ENCODE results near the gene TFDP1. TPM values are rescaled to one million over a fixed set of nuclear protein-coding genes. Genes with fewer than 3 reads are reported as not detected.
A peak's percentile ranks its signal among the peaks of the same experiment; 100 is the strongest.

The TFDP1 gene
- total RNA-seq, 6 donors from 2014 or later: 23.2 to 45.2 (median 37.9) TPM

DNA sequence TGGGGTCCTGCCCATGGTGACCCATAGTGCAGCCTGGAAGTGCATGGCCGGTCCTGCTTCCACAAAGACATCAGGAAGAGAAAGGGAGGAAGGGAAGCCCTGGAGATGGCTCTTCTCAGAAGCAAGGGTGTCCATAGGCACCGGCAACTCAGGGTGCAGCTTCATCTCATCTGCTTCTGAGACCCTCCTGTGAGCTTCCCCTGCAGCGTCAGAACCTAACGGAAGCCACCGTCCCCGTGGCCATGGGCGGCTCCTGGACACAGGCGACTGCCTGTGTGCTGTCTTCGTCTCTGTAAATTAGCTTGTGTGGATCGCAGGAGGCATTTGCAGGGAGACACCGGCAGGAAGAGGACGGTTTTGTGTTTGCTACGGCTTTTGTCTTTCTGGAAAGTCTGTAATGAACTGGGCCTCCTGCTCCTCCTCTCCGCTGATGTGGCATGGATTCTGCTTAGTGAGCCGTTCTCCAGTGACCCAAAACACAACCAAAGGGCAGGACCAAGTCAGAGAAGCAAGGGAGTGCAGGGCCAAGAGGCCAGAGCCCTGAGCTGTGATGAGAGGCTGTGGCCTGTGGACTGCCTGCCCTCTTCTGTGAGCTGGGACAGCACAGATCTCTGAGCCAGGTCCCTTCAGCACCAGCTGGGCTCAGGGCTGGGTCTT, 70.9 kb downstream of the TFDP1 start:
- H3K9me3 ChIP-seq: no peaks in the 10 kb centered on the region
- WGBS, 2 donors: 74 to 89% methylated on average over 12 to 15 of the region's 15 CpGs
- H3K4me1 ChIP-seq: peaks cover 0 to 5% (median 0%) of the 10 kb centered on the region in 4 donors
- ATAC-seq (ENCODE audit: low FRiP score in 2 of 2) (no peak), DNase-seq (peak; percentile 14 to 55)
- no peaks in the 10 kb centered on the region for H3K27me3 ChIP-seq
- no peaks in the 10 kb centered on the region for H3K36me3 ChIP-seq
- no peak overlapping the region for H3K27ac ChIP-seq
- no peak for TF ChIP-seq EP300 (IDR thresholded peaks at IDR 0.05)
- TF ChIP-seq, protein P1, sequence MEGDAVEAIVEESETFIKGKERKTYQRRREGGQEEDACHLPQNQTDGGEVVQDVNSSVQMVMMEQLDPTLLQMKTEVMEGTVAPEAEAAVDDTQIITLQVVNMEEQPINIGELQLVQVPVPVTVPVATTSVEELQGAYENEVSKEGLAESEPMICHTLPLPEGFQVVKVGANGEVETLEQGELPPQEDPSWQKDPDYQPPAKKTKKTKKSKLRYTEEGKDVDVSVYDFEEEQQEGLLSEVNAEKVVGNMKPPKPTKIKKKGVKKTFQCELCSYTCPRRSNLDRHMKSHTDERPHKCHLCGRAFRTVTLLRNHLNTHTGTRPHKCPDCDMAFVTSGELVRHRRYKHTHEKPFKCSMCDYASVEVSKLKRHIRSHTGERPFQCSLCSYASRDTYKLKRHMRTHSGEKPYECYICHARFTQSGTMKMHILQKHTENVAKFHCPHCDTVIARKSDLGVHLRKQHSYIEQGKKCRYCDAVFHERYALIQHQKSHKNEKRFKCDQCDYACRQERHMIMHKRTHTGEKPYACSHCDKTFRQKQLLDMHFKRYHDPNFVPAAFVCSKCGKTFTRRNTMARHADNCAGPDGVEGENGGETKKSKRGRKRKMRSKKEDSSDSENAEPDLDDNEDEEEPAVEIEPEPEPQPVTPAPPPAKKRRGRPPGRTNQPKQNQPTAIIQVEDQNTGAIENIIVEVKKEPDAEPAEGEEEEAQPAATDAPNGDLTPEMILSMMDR (IDR thresholded peaks at IDR 0.05): no peak
- no peak for TF ChIP-seq POLR2AphosphoS5 (IDR thresholded peaks at IDR 0.05)
- no peak for TF ChIP-seq POLR2A (IDR thresholded peaks at IDR 0.05)
- no peak overlapping the region for H3K4me3 ChIP-seq

DNA sequence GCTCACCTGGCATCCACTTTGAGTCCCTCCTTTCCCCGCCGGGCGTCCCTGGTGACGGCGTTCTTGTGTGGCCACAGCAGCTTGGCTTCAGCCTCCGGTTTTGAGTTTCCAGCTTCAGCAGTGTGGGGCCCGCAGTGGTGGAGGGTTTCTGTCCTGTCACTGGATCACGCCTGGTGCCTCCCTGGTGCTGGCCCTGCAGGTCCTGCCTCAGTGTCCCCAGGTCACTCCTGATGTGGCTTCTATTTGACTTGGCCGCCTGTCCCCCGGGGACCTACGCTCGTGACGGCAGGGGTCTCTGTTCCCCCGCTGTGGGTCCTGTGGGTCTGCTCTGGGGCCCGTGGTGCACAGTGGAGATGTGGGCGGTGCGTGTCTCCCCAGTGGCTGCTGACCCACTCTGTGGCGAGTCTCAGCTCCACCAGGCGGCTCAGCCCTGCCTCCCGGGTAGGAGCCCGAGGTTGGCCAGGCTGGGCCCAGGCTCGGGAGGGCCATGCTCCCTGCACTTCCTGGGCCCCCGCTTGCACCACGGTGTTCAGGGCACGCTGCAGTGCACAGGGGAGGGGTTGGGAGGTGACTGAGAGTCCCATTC, 71.5 kb downstream of the TFDP1 start:
- TF ChIP-seq EP300 (IDR thresholded peaks at IDR 0.05) (no peak), POLR2A (IDR thresholded peaks at IDR 0.05) (no peak), POLR2AphosphoS5 (IDR thresholded peaks at IDR 0.05) (no peak)
- TF ChIP-seq, protein P1 (IDR thresholded peaks at IDR 0.05): no peak
- no peak overlapping the region for H3K27ac ChIP-seq
- H3K36me3 ChIP-seq: no peaks in the 10 kb centered on the region
- H3K9me3 ChIP-seq: peaks cover 0 to 3% (median 0%) of the 10 kb centered on the region in 4 donors
- DNase-seq (peak; percentile 16 to 71), ATAC-seq (ENCODE audit: low FRiP score in 2 of 2) (no peak)
- H3K27me3 ChIP-seq: no peaks in the 10 kb centered on the region
- H3K4me1 ChIP-seq: peaks cover 0 to 5% (median 0%) of the 10 kb centered on the region in 4 donors
- 86 to 88% methylated on average over 14 to 16 of the region's 25 CpGs for WGBS, 2 donors
- H3K4me3 ChIP-seq: no peak overlapping the region

DNA sequence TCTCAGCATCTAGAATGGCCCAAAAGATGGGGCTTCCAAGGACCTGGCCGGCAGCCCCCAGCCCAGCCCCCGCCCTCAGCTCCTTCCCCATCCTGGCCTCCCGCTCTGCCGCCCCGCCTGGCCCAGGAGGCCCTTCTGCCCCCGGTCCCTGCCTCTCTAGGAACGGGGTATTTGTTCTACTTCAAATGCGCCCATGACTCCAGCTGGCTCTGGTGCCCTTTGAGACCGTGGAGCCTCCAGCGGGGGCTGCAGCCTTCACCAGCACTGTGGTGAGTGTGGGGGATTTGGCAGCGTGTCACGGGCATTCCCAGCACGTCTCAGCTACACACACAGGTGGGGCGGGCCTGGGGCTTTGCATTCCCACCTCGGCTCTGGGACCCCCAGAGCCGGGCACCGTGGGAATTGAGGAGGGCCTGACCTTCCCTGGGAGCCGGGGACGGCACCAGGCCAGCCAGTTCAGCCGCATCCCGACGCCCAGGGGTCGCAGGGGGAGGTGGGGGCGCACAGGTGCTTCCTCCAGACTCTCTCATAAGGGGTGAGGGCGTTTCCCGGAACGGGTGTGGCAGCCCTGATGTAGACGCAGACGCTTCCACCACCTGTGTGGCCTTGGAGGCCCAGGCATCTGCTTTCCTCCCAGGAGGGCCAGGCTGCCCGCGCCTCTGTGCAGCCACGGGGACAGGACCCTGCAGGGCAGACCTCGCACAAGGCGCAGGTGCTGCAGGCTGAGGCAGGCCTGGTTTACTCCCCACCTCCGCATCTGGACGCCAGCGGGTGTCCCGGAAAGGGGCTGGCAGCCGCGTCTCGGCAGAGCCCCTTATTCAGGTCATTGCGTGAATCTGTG, 72.5 kb downstream of the TFDP1 start:
- WGBS, 2 donors: 85 to 94% methylated on average over 22 to 32 of the region's 42 CpGs
- Histone ChIP-seq H3K27me3 (no peaks in the 10 kb centered on the region), H3K4me3 (no peak overlapping the region), H3K36me3 (no peaks in the 10 kb centered on the region), H3K27ac (no peak overlapping the region), H3K9me3 (peaks cover 0 to 8% (median 2%) of the 10 kb centered on the region in 4 donors), H3K4me1 (peaks cover 0 to 5% (median 0%) of the 10 kb centered on the region in 4 donors)
- DNase-seq: peak; percentile 20 to 69
- TF ChIP-seq POLR2A (IDR thresholded peaks at IDR 0.05) (no peak), EP300 (IDR thresholded peaks at IDR 0.05) (no peak), POLR2AphosphoS5 (IDR thresholded peaks at IDR 0.05) (no peak)
- TF ChIP-seq, protein P1 (IDR thresholded peaks at IDR 0.05): no peak
- ATAC-seq (ENCODE audit: low FRiP score in 2 of 2): no peak

DNA sequence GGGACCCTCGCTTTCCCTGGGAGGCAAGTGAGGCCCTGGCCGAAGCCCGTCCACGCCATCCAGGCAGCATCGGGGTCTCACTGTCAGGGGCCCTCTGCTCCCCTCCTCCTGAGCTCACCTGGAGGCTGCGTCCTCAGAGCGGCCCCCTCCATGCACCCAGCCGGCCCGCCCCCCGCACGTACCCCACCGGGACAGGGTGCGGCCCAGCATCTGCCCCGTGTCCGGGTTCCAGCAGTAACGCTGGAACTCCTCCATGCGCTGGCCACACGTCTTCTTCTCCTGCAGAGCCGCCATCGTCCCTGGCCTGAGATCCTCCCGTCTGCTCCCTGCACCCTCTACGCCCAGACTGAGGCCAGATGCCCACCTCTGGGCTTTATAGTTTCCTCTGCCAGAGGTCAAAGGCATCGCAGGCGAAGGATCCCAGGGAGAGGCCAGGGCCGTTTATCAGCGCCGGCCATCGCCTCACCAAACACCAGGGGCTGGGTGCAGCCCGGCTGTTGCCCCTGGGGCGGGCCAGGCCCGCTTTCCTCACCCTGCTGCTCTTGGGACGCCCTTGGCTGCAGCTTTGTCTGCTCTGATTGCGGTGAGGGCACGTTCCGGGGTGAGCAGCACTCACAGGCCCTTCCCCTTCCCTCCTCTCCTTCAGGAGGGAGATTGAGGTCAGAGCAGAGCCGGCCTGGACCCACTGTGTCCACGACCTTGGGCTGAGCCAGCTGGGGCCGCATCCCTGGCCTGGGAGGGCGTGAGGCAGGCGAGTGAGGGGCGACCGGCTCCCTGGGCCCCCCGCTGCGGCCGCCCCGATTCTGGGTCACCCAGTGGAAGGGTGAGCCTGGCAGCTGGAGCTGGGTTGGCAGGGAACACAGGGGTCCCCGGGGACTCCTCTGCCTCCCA, 73.5 kb downstream of the TFDP1 start, which contains the start of gene ATP4B:
Gene ATP4B, minus strand, starts transcription at position 348 of the 891 bp plus-strand sequence. Its CDS starts 54 bp downstream, at position 294.
- H3K4me3 ChIP-seq: no peak within 1 kb of the TSS
- H3K27ac ChIP-seq: no peak within 1 kb of the TSS
- H3K27me3 ChIP-seq: no peaks in the 10 kb centered on the region
- TF ChIP-seq POLR2AphosphoS5 (IDR thresholded peaks at IDR 0.05) (no peak), EP300 (IDR thresholded peaks at IDR 0.05) (no peak), POLR2A (IDR thresholded peaks at IDR 0.05) (no peak)
- TF ChIP-seq, protein P1 (IDR thresholded peaks at IDR 0.05): no peak
- H3K9me3 ChIP-seq: peaks cover 0 to 8% (median 2%) of the 10 kb centered on the region in 4 donors
- DNase-seq (peak; percentile 5 to 67), ATAC-seq (ENCODE audit: low FRiP score in 2 of 2) (no peak)
- peaks cover 0 to 3% (median 0%) of the 10 kb centered on the region in 4 donors for H3K4me1 ChIP-seq
- no peaks in the 10 kb centered on the region for H3K36me3 ChIP-seq
- WGBS, 2 donors: 87 to 91% methylated on average over 34 to 47 of the region's 47 CpGs
